Thyroid gland (tissue), 4 donors: ENCODE measurements around the gene SEC31A.

Experiments used
- POLR2A ChIP-seq, 2 donors: fragments of 450-650 bp; IDR thresholded peaks; one replicate each; pipeline ENCODE4 v1.6.1; 2017; ENCODE audit warnings: antibody characterized with exemption in 2 of 2, mild to moderate bottlenecking in 2 of 2, moderate library complexity in 1 of 2
- TF ChIP-seq, protein P1 (sequence below), 6 experiments: fragments of 200-600 bp in 3 of 6; fragments of 450-650 bp in 3 of 6; sonication (generic) in 3 of 6; IDR thresholded peaks; one replicate each; pipeline ENCODE4 v1.5.1; 2016 to 2019; ENCODE audit warnings: antibody characterized with exemption in 6 of 6, mild to moderate bottlenecking in 2 of 6, inconsistent platforms in 1 of 6, moderate library complexity in 1 of 6

DNA sequence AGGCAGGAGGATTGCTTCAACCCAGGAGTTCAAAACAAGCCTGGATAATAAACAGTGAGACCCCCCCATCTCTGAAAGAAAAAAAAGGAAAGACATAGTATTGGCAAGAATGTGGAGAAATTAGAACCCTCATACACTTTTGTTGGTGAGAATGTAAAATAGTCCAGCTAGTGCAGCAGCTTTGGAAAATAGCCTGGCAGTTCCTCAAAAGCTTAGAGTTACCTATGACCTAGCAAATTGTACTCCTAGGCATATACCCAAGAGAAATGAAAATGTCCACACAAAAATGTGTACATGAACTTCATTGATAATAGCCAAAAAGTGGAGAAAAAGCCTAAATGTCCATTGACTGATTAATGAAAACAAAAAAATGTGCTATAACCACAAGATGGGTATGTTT lies 30.8 kb upstream of the SEC31A start:
- TF ChIP-seq, protein P1, sequence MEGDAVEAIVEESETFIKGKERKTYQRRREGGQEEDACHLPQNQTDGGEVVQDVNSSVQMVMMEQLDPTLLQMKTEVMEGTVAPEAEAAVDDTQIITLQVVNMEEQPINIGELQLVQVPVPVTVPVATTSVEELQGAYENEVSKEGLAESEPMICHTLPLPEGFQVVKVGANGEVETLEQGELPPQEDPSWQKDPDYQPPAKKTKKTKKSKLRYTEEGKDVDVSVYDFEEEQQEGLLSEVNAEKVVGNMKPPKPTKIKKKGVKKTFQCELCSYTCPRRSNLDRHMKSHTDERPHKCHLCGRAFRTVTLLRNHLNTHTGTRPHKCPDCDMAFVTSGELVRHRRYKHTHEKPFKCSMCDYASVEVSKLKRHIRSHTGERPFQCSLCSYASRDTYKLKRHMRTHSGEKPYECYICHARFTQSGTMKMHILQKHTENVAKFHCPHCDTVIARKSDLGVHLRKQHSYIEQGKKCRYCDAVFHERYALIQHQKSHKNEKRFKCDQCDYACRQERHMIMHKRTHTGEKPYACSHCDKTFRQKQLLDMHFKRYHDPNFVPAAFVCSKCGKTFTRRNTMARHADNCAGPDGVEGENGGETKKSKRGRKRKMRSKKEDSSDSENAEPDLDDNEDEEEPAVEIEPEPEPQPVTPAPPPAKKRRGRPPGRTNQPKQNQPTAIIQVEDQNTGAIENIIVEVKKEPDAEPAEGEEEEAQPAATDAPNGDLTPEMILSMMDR (IDR thresholded peaks at IDR 0.05), result no peak
- no peak for TF ChIP-seq POLR2A (IDR thresholded peaks at IDR 0.05)
